Fibroblast of pulmonary artery (primary cell): ENCODE measurements around the gene NETO1.

ENCODE experiments used
- DNase-seq: peaks from one replicate; pipeline ENCODE4 v3.0.0-alpha.2; 2010; ENCODE audit warnings: low read depth
- H3K4me3 ChIP-seq: replicated peaks from 2 replicates; pipeline ENCODE4 v1.5.1; 2011; ENCODE audit warnings: low read depth, mild to moderate bottlenecking, control low read depth, low read length, moderate library complexity
- CTCF ChIP-seq: IDR thresholded peaks from 2 replicates; pipeline ENCODE4 v1.5.1; 2011; ENCODE audit warnings: mild to moderate bottlenecking, control low read depth, low read length, inconsistent platforms; ENCODE audit errors: missing control alignments

Gene NETO1

GRCh38 chr18:72742002-72742401 lies 125.8 kb downstream of the NETO1 start:
- no peak for TF ChIP-seq CTCF
- H3K4me3 ChIP-seq, result no peak overlapping the region

GRCh38 chr18:72738136-72738535 lies 129.7 kb downstream of the NETO1 start:
- no peak for TF ChIP-seq CTCF
- no peak overlapping the region for H3K4me3 ChIP-seq
- DNase-seq, result no peak

More at GRCh38 chr18:72742002-72742401, 125.8 kb downstream of the NETO1 start:
- DNase-seq, result no peak

GRCh38 chr18:72727776-72728175 lies 140.0 kb downstream of the NETO1 start:
- no peak for TF ChIP-seq CTCF
- H3K4me3 ChIP-seq, result no peak overlapping the region
- DNase-seq, result no peak

GRCh38 chr18:72727038-72727655 lies 140.6 kb downstream of the NETO1 start:
- TF ChIP-seq CTCF, result no peak

GRCh38 chr18:72726201-72726600 lies 141.6 kb downstream of the NETO1 start:
- no peak for TF ChIP-seq CTCF
- no peak overlapping the region for H3K4me3 ChIP-seq
- DNase-seq, result no peak

More at GRCh38 chr18:72727038-72727655, 140.6 kb downstream of the NETO1 start:
- H3K4me3 ChIP-seq, result no peak overlapping the region
- no peak for DNase-seq

GRCh38 chr18:72721330-72721729 lies 146.5 kb downstream of the NETO1 start:
- no peak for DNase-seq
- no peak overlapping the region for H3K4me3 ChIP-seq
- TF ChIP-seq CTCF, result no peak

- TF ChIP-seq CTCF, result no peak
- no peak for DNase-seq
- H3K4me3 ChIP-seq, result no peak overlapping the region
Measured at GRCh38 chr18:72720116-72720515, 147.7 kb downstream of the NETO1 start.
